Fibroblast of mammary gland (primary cell): ENCODE results near the gene ABR.
"Not testable (repeated sequence)": the region's sequence is repeated elsewhere in the genome, so short reads cannot be mapped to it uniquely, and the experiment has no call there.

Source experiments
- DNase-seq: peaks from one replicate; pipeline ENCODE4 v3.0.0-alpha.2; 2010; ENCODE audit warnings: low read depth
- H3K4me3 ChIP-seq: 2 replicates; pipeline ENCODE4 v1.5.1; 2011; ENCODE audit warnings: low read depth, mild to moderate bottlenecking, low read length, moderate library complexity; ENCODE audit not compliant: control insufficient read depth
- TF ChIP-seq, protein P1 (sequence below): conservative IDR thresholded peaks from 2 replicates; pipeline ENCODE4 v1.5.1; 2011; ENCODE audit warnings: low read depth, low read length, inconsistent platforms; ENCODE audit not compliant: control insufficient read depth, insufficient read depth

Gene ABR

GRCh38 chr17:1070411-1070810 lies 109.4 kb downstream of the ABR start:
- TF ChIP-seq, protein P1, sequence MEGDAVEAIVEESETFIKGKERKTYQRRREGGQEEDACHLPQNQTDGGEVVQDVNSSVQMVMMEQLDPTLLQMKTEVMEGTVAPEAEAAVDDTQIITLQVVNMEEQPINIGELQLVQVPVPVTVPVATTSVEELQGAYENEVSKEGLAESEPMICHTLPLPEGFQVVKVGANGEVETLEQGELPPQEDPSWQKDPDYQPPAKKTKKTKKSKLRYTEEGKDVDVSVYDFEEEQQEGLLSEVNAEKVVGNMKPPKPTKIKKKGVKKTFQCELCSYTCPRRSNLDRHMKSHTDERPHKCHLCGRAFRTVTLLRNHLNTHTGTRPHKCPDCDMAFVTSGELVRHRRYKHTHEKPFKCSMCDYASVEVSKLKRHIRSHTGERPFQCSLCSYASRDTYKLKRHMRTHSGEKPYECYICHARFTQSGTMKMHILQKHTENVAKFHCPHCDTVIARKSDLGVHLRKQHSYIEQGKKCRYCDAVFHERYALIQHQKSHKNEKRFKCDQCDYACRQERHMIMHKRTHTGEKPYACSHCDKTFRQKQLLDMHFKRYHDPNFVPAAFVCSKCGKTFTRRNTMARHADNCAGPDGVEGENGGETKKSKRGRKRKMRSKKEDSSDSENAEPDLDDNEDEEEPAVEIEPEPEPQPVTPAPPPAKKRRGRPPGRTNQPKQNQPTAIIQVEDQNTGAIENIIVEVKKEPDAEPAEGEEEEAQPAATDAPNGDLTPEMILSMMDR: no peak
- DNase-seq: no peak
- H3K4me3 ChIP-seq: no peak overlapping the region

GRCh38 chr17:1069847-1070246 lies 109.9 kb downstream of the ABR start:
- no peak overlapping the region for H3K4me3 ChIP-seq
- DNase-seq: no peak
- TF ChIP-seq, protein P1: no peak

- H3K4me3 ChIP-seq: no peak overlapping the region
- DNase-seq: no peak
- TF ChIP-seq, protein P1: no peak
Observed at GRCh38 chr17:1068356-1068755, 111.4 kb downstream of the ABR start.

GRCh38 chr17:1067282-1067956 lies 112.4 kb downstream of the ABR start:
- TF ChIP-seq, protein P1: no peak
- no peak overlapping the region for H3K4me3 ChIP-seq
- DNase-seq: peak; percentile 72

GRCh38 chr17:1065416-1065815 lies 114.4 kb downstream of the ABR start:
- DNase-seq, H3K4me3 ChIP-seq: not testable (repeated sequence)

- TF ChIP-seq, protein P1: no peak
- peak; percentile 99 for DNase-seq
Observed at GRCh38 chr17:1060991-1061390, 118.8 kb downstream of the ABR start.

GRCh38 chr17:1059131-1059795 lies 120.5 kb downstream of the ABR start:
- DNase-seq: no peak
- TF ChIP-seq, protein P1: no peak
- no peak overlapping the region for H3K4me3 ChIP-seq

More at GRCh38 chr17:1060991-1061390, 118.8 kb downstream of the ABR start:
- no peak overlapping the region for H3K4me3 ChIP-seq
